Progenitor cell of endocrine pancreas (in vitro differentiated cells): ENCODE measurements around the gene COX6B1. TPM values are rescaled to one million over a fixed set of nuclear protein-coding genes. Genes with fewer than 3 reads are reported as not detected.
A peak's percentile ranks its signal among the peaks of the same experiment; 100 is the strongest.
"Not testable (repeated sequence)": the region's sequence is repeated elsewhere in the genome, so short reads cannot be mapped to it uniquely, and the experiment has no call there.

Experiments used
- DNase-seq: peaks from one replicate; pipeline ENCODE4 v3.0.0; 2021; ENCODE audit warnings: low spot score; ENCODE audit not compliant: unreplicated experiment
- H3K27ac Mint-ChIP-seq: 2 replicates; pipeline ENCODE4 v1.8.0; 2021; ENCODE audit warnings: mild to moderate bottlenecking, moderate library complexity, mixed read lengths
- H3K27me3 Mint-ChIP-seq: 2 replicates; pipeline ENCODE4 v1.8.0; 2021; ENCODE audit warnings: mixed read lengths
- H3K36me3 Mint-ChIP-seq: 2 replicates; pipeline ENCODE4 v1.8.0; 2022; ENCODE audit warnings: mixed read lengths; ENCODE audit not compliant: insufficient read depth
- H3K4me1 Mint-ChIP-seq: 2 replicates; pipeline ENCODE4 v1.8.0; 2021; ENCODE audit warnings: low read depth, mixed read lengths
- H3K4me3 Mint-ChIP-seq: 2 replicates; pipeline ENCODE4 v1.8.0; 2021; ENCODE audit warnings: low read depth, mild to moderate bottlenecking, moderate library complexity, mixed read lengths
- H3K9me3 Mint-ChIP-seq: 2 replicates; pipeline ENCODE4 v1.8.0; 2021; ENCODE audit warnings: low read depth, mixed read lengths
- CTCF ChIP-seq: fragments of 200-600 bp; sonication (generic); IDR thresholded peaks from one replicate; pipeline ENCODE4 v1.5.0; 2021; ENCODE audit warnings: antibody characterized with exemption, mild to moderate bottlenecking; ENCODE audit not compliant: unreplicated experiment
- long read RNA-seq: library from polyadenylated mRNA; unstranded; transcript quantifications from one replicate; pipeline ENCODE4 v2.0.0, GENCODE V29; 2020
- total RNA-seq: library from RNA; stranded (reverse); gene quantifications from 2 replicates; pipeline ENCODE4 v1.2.1, GENCODE V29; 2021

COX6B1 gene, protein sequence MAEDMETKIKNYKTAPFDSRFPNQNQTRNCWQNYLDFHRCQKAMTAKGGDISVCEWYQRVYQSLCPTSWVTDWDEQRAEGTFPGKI
- 307 and 315 TPM in 2 replicates for total RNA-seq
- long read RNA-seq, transcript COX6B1-201 (4 exons, 667 nt): major isoform, 39 of 41 reads
- long read RNA-seq, partial matches to known transcripts: 1 of 41 reads
- long read RNA-seq, other reads (novel, unspliced or antisense): 1 of 41 reads

DNA sequence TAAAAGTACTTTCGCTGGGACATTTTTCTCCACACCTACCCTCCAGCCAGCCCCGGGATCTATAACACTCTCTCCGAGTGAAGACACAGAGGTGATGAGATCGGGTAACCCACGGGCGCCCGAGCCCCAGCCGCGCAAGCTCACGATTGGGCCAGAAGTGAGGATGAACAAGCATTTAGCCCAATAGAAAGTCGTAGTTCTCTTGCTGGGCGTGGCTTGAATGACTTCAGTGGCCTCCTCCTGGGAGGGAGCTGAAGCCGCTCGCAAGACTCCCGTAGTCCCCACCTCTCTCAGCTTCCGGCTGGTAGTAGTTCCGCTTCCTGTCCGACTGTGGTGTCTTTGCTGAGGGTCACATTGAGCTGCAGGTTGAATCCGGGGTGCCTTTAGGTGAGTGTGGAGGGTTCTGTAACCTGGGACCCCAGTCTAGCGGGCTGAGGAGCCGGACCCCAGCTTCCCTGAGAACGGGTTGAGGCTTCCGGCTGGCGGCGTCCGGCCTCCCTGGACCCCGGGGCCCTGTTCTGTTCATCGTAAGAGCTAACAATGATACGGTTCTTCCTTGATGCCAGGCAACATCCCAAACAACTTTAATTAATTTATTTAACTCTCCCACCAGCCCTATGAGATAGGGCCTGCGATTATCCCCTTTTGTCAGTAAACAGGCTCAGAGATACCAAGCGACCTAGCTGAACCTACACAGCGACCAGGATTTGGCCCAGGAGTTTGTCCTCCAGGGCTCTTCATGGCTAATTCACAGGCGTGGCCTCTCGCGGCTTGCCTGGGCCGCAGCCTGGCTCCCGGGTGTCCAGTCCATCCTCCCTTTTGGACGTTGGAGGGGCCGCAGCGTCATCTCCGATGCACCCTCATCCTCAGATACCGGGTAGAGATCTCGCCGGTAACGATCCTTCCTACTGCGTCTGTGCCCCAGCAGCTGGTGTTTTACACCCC, at the start of gene COX6B1:
Gene COX6B1, plus strand, starts transcription at position 307 of the 945 bp plus-strand sequence. CDS start 2,921 bp downstream, outside the sequence.
- Mint-ChIP-seq H3K27ac (peak within 1 kb of the TSS; percentile 96), H3K36me3 (no peaks in the 10 kb centered on the region), H3K4me3 (peak within 1 kb of the TSS; percentile 97), H3K4me1 (peaks cover 14% of the 10 kb centered on the region), H3K27me3 (peaks cover 8% of the 10 kb centered on the region), H3K9me3 (no peaks in the 10 kb centered on the region)
- DNase-seq: peak; percentile 72
- TF ChIP-seq CTCF: no peak

GRCh38 chr19:35601971-35602370, 46.2 kb upstream of the COX6B1 start:
- H3K4me1 Mint-ChIP-seq: peaks cover 9% of the 10 kb centered on the region
- H3K27me3 Mint-ChIP-seq: peaks cover 25% of the 10 kb centered on the region
- H3K4me3 Mint-ChIP-seq: no peak overlapping the region
- no peak for TF ChIP-seq CTCF
- no peak for DNase-seq
- no peak overlapping the region for H3K27ac Mint-ChIP-seq
- no peaks in the 10 kb centered on the region for H3K9me3 Mint-ChIP-seq
- H3K36me3 Mint-ChIP-seq: no peaks in the 10 kb centered on the region

- H3K27ac Mint-ChIP-seq: peak overlapping the region; percentile 93
- H3K9me3 Mint-ChIP-seq, DNase-seq, H3K4me3 Mint-ChIP-seq, H3K4me1 Mint-ChIP-seq, H3K36me3 Mint-ChIP-seq: not testable (repeated sequence)
- H3K27me3 Mint-ChIP-seq: peaks cover 27% of the 10 kb centered on the region
Measured at GRCh38 chr19:35604436-35604835, 43.7 kb upstream of the COX6B1 start.

- not testable (repeated sequence) for H3K4me1 Mint-ChIP-seq, DNase-seq, H3K4me3 Mint-ChIP-seq, H3K9me3 Mint-ChIP-seq, H3K27ac Mint-ChIP-seq, H3K36me3 Mint-ChIP-seq
- peaks cover 17% of the 10 kb centered on the region for H3K27me3 Mint-ChIP-seq
Measured at GRCh38 chr19:35607170-35607569, 41.0 kb upstream of the COX6B1 start.

DNA sequence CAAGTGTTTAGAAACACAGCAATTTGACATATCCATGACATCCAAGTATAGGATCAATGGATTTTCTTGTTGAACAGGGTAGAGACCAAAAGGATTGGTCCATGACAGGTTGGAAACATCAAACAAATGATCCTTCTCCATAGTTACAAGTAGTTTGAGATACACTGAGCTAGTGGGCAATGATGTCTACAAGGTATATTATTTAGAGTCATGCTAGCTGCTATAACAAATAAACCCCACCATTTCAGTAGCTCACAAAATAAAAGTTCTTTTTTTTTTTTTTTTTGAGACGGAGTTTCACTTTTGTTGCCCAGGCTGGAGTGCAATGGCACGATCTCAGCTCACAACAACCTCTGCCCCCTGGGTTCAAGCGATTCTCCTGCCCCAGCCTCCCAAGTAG, 40.5 kb upstream of the COX6B1 start:
- Mint-ChIP-seq H3K4me3 (no peak overlapping the region), H3K27ac (no peak overlapping the region), H3K4me1 (peaks cover 5% of the 10 kb centered on the region), H3K27me3 (peaks cover 14% of the 10 kb centered on the region), H3K36me3 (no peaks in the 10 kb centered on the region), H3K9me3 (peaks cover 8% of the 10 kb centered on the region)
- TF ChIP-seq CTCF: no peak
- no peak for DNase-seq

GRCh38 chr19:35608251-35608650, 39.9 kb upstream of the COX6B1 start:
- peaks cover 10% of the 10 kb centered on the region for H3K27me3 Mint-ChIP-seq
- H3K4me3 Mint-ChIP-seq: no peak overlapping the region
- no peaks in the 10 kb centered on the region for H3K36me3 Mint-ChIP-seq
- H3K9me3 Mint-ChIP-seq: peaks cover 8% of the 10 kb centered on the region
- peaks cover 5% of the 10 kb centered on the region for H3K4me1 Mint-ChIP-seq
- no peak for TF ChIP-seq CTCF
- DNase-seq: no peak
- no peak overlapping the region for H3K27ac Mint-ChIP-seq
